Smooth muscle cell (in vitro differentiated cells): ENCODE measurements around the gene RGL4. TPM values are rescaled to one million over a fixed set of nuclear protein-coding genes. Genes with fewer than 3 reads are reported as not detected.

ENCODE experiments used
- DNase-seq: peaks from one replicate; lab custom pipeline; 2025; ENCODE audit not compliant: unreplicated experiment; lab: John Stamatoyannopoulos, UW
- H2AFZ ChIP-seq: fragments of 200-600 bp; sonication (generic); 2 replicates; pipeline ENCODE4 v1.6.0; 2016; ENCODE audit warnings: antibody characterized with exemption, low read depth, mild to moderate bottlenecking
- H3F3A ChIP-seq: fragments of 200-600 bp; sonication (generic); 2 replicates; pipeline ENCODE4 v1.6.0; 2017; ENCODE audit warnings: antibody characterized with exemption, low read depth
- H3K27ac ChIP-seq: fragments of 200-600 bp; sonication (generic); 2 replicates; pipeline ENCODE4 v1.5.1; 2016; ENCODE audit warnings: low read depth, mild to moderate bottlenecking
- H3K27me3 ChIP-seq: fragments of 200-600 bp; sonication (generic); 2 replicates; pipeline ENCODE4 v1.6.1; 2016; ENCODE audit warnings: low read depth, mild to moderate bottlenecking
- H3K36me3 ChIP-seq: fragments of 200-600 bp; sonication (generic); 2 replicates; pipeline ENCODE4 v1.5.1; 2016; ENCODE audit warnings: low read depth
- H3K4me1 ChIP-seq: fragments of 200-600 bp; sonication (generic); 2 replicates; pipeline ENCODE4 v1.5.1; 2016; ENCODE audit warnings: low read depth
- H3K4me2 ChIP-seq: fragments of 200-600 bp; sonication (generic); 2 replicates; pipeline ENCODE4 v1.6.0; 2016; ENCODE audit warnings: mild to moderate bottlenecking
- H3K4me3 ChIP-seq: fragments of 200-600 bp; sonication (generic); 2 replicates; pipeline ENCODE4 v1.5.1; 2016; ENCODE audit warnings: mild to moderate bottlenecking
- H3K79me2 ChIP-seq: fragments of 200-600 bp; sonication (generic); 2 replicates; pipeline ENCODE4 v1.6.0; 2016; ENCODE audit warnings: low read depth, mild to moderate bottlenecking
- H3K9ac ChIP-seq: fragments of 200-600 bp; sonication (generic); 2 replicates; pipeline ENCODE4 v1.6.0; 2016; ENCODE audit warnings: low read depth
- H3K9me3 ChIP-seq: fragments of 200-600 bp; sonication (generic); replicated peaks from 2 replicates; pipeline ENCODE4 v1.5.1; 2016; ENCODE audit warnings: low read depth
- H4K20me1 ChIP-seq: fragments of 200-600 bp; sonication (generic); 2 replicates; pipeline ENCODE4 v1.6.0; 2016; ENCODE audit warnings: low read depth
- WGBS: methylation state at CpG from one replicate; pipeline ENCODE4 v1.1.7; 2016; ENCODE audit warnings: low lambda C conversion rate; 5-methylcytosine and 5-hydroxymethylcytosine counted together
- polyA plus RNA-seq: library from polyadenylated mRNA; unstranded; fragments of >200 nt; fragmentation: Nextera tagmentation; extraction: Ambion mirVana; gene quantifications from 2 replicates; pipeline ENCODE4 v1.2.1, GENCODE V29; 2016
- total RNA-seq: library from RNA; depleted of rRNA; stranded (reverse); fragments of >200 nt; gene quantifications from 2 replicates; pipeline ENCODE4 v1.2.3, GENCODE V29; 2014
- TF ChIP-seq, protein P1 (sequence below): fragments of 200-600 bp; sonication (generic); IDR thresholded peaks from 2 replicates; pipeline ENCODE4 v1.5.1; 2017; ENCODE audit warnings: borderline replicate concordance, mild to moderate bottlenecking, antibody characterized with exemption; ENCODE audit not compliant: insufficient read depth, poor library complexity, severe bottlenecking

Gene RGL4
- total and polyA plus RNA-seq, 2 experiments from 2014 or later, result 0.23 TPM; not detected in 1

DNA sequence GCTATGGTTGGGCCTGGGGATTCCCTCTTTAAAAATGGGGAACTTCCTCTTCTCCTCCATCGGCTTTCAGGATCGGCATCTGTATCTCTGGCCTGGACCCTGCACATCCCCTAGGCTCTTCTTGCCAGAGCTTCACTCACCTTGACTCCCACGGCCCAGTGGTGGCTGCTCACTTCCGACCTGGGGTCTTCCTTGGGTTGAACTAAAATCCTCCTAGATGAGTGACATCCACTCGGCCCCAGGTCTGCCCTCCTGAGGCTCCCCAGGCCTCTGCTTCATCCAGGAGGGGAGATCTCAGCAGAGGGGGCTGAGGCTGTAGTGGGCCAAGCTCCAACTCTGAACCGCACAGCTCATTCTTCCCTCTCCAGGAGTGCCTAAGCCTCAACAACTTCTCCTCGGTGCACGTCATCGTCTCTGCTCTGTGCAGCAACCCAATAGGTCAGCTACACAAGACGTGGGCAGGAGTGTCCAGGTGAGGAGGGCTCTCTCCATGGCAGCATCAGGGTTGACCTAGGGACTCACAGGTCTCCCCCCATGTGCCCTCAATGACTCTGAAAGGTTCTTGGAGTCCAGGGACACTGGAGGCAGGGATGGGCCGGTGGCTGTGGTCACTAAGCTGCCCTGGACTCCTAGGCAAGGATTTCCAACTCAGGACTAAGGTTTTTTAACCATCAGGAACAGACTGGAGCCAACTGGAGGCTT lies 3.3 kb downstream of the RGL4 start:
- no peak overlapping the region for H2AFZ ChIP-seq
- H3F3A ChIP-seq, result no peaks in the 10 kb centered on the region
- no peaks in the 10 kb centered on the region for H3K27me3 ChIP-seq
- H3K36me3 ChIP-seq, result no peaks in the 10 kb centered on the region
- no peak overlapping the region for H3K4me2 ChIP-seq
- H3K4me1 ChIP-seq, result no peaks in the 10 kb centered on the region
- H3K79me2 ChIP-seq, result no peaks in the 10 kb centered on the region
- peaks cover 21% of the 10 kb centered on the region for H4K20me1 ChIP-seq
- H3K4me3 ChIP-seq, result no peak overlapping the region
- H3K9ac ChIP-seq, result no peak overlapping the region
- H3K27ac ChIP-seq, result no peak overlapping the region
- 96% methylated on average over 11 of the region's 11 CpGs for WGBS
- H3K9me3 ChIP-seq, result no peaks in the 10 kb centered on the region
- no peak for DNase-seq
- TF ChIP-seq, protein P1, sequence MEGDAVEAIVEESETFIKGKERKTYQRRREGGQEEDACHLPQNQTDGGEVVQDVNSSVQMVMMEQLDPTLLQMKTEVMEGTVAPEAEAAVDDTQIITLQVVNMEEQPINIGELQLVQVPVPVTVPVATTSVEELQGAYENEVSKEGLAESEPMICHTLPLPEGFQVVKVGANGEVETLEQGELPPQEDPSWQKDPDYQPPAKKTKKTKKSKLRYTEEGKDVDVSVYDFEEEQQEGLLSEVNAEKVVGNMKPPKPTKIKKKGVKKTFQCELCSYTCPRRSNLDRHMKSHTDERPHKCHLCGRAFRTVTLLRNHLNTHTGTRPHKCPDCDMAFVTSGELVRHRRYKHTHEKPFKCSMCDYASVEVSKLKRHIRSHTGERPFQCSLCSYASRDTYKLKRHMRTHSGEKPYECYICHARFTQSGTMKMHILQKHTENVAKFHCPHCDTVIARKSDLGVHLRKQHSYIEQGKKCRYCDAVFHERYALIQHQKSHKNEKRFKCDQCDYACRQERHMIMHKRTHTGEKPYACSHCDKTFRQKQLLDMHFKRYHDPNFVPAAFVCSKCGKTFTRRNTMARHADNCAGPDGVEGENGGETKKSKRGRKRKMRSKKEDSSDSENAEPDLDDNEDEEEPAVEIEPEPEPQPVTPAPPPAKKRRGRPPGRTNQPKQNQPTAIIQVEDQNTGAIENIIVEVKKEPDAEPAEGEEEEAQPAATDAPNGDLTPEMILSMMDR, result no peak

DNA sequence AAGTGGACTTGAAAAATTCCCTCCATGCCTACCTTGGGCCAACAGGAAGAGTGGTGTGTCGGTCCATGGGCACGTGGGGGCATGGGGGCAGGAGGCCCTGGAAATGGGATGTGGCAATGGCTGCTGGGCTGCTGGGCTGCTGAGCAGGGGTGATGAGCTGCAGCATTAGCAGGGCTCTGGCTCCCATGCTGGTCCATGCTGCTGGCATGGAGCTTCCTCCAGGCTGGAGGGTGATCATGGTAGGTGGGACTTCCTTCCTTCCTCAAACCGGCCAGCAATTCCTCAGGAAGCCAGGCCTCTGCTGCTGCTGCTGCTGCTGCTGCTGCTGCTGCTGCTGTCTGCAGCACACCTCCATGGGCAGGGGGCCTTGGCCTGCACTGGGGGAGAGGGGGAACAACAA lies 4.3 kb downstream of the RGL4 start:
- Histone ChIP-seq H3F3A (no peaks in the 10 kb centered on the region), H3K36me3 (peaks cover 2% of the 10 kb centered on the region), H2AFZ (no peak overlapping the region), H3K27me3 (no peaks in the 10 kb centered on the region), H4K20me1 (peaks cover 28% of the 10 kb centered on the region), H3K4me2 (no peak overlapping the region), H3K27ac (no peak overlapping the region), H3K9me3 (no peaks in the 10 kb centered on the region), H3K4me3 (no peak overlapping the region), H3K9ac (no peak overlapping the region), H3K79me2 (no peaks in the 10 kb centered on the region), H3K4me1 (no peaks in the 10 kb centered on the region)
- TF ChIP-seq, protein P1, result no peak
- no peak for DNase-seq
- 97% methylated on average over 3 of the region's 3 CpGs for WGBS

DNA sequence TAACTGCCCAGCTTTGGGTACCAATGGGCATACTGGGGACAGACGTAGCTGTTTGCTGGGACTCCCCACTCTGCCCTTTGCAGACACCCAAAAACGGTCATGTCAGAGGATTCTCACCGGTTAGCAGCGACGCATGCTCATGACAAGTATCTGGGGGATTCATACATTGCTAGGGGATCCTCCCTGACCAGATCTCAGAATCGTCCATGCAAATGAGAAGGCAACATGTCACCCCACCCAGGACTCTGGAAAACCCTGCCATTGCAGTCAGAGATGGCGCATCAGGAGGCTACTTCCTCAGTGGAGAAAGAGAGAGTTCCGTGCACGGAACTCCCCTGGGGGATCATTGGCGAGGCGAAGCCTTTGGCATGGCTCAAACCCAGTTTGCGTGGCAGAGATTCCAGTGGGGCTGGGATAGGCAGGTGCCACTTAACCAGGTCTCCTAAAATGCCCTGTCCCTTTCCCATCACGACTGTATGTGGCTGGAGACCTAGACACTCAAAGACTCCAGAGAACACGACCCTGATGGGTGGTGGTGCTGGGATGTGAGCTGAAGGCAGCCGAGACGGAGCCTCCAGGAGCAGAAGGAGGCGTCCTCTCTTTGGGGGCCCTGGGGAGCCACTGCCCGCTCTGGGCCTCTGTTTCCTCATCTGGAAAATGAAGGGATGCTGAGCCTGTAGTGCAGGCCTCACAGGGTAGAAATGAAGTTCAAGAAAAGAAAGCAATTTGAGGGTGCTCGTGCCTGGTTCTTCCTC lies 4.9 kb downstream of the RGL4 start:
- H3K4me1 ChIP-seq, result no peaks in the 10 kb centered on the region
- no peaks in the 10 kb centered on the region for H3F3A ChIP-seq
- no peaks in the 10 kb centered on the region for H3K9me3 ChIP-seq
- peaks cover 34% of the 10 kb centered on the region for H4K20me1 ChIP-seq
- H3K27ac ChIP-seq, result no peak overlapping the region
- no peaks in the 10 kb centered on the region for H3K27me3 ChIP-seq
- H3K4me2 ChIP-seq, result no peak overlapping the region
- no peak overlapping the region for H3K4me3 ChIP-seq
- 97% methylated on average over 19 of the region's 19 CpGs for WGBS
- DNase-seq, result no peak
- TF ChIP-seq, protein P1, result no peak
- no peak overlapping the region for H2AFZ ChIP-seq
- H3K36me3 ChIP-seq, result peaks cover 6% of the 10 kb centered on the region
- no peak overlapping the region for H3K9ac ChIP-seq
- no peaks in the 10 kb centered on the region for H3K79me2 ChIP-seq
